H1 (cell line): ENCODE measurements around the gene NALF2. TPM values are rescaled to one million over a fixed set of nuclear protein-coding genes. Genes with fewer than 3 reads are reported as not detected.

Experiments used
- CTCF ChIA-PET: fragments of 300-600 bp; sonication (Branson Sonifier 250); formaldehyde crosslinking; loops from one replicate; lab custom pipeline; 2021; ENCODE audit not compliant: partially characterized antibody; lab: Charles Lee
- POLR2A ChIA-PET: fragments of 300-600 bp; sonication (Branson Sonifier 250); formaldehyde crosslinking; loops from one replicate; lab custom pipeline; 2021; ENCODE audit warnings: inconsistent platforms; ENCODE audit not compliant: partially characterized antibody; lab: Charles Lee
- DNase-seq, 2 experiments: peaks; one replicate each; pipeline versions ENCODE4 v3.0.0 to v3.0.0-alpha.2; 2010 to 2022; ENCODE audit warnings: low spot score in 2 of 2, low read depth in 1 of 2, mixed read lengths in 1 of 2
- FAIRE-seq: peaks from 2 replicates; lab custom pipeline; 2011; peaks lifted over from hg19 to GRCh38; lab: Jason Lieb, UNC
- H2AFZ ChIP-seq: 2 replicates; pipeline ENCODE4 v1.8.1; 2012; ENCODE audit warnings: low read length, inconsistent platforms
- H2AK5ac ChIP-seq: 2 replicates; pipeline ENCODE4 v1.6.1; 2013; ENCODE audit warnings: low read depth, low read length
- H2BK120ac ChIP-seq: replicated peaks from 2 replicates; pipeline ENCODE3; 2013; ENCODE audit warnings: low read depth, low read length, inconsistent platforms
- H2BK12ac ChIP-seq: 2 replicates; pipeline ENCODE4 v1.6.1; 2013; ENCODE audit warnings: low read depth, low read length
- H2BK15ac ChIP-seq: 2 replicates; pipeline ENCODE4 v1.6.1; 2013; ENCODE audit warnings: low read length
- H2BK20ac ChIP-seq: 2 replicates; pipeline ENCODE4 v1.6.1; 2013; ENCODE audit warnings: low read length
- H2BK5ac ChIP-seq: 2 replicates; pipeline ENCODE4 v1.6.1; 2013; ENCODE audit warnings: low read depth, low read length
- H3K14ac ChIP-seq: 2 replicates; pipeline ENCODE4 v1.6.1; 2013; ENCODE audit warnings: inconsistent platforms; ENCODE audit not compliant: insufficient read length
- H3K18ac ChIP-seq: 2 replicates; pipeline ENCODE4 v1.6.1; 2013; ENCODE audit warnings: low read length; ENCODE audit errors: extremely low read depth
- H3K23ac ChIP-seq: 2 replicates; pipeline ENCODE4 v1.6.1; 2013; ENCODE audit warnings: inconsistent platforms; ENCODE audit not compliant: insufficient read length
- H3K23me2 ChIP-seq: 2 replicates; pipeline ENCODE4 v1.6.1; 2013; ENCODE audit warnings: low read depth, low read length
- H3K27ac ChIP-seq: 2 replicates; pipeline ENCODE4 v1.6.1; 2011; ENCODE audit warnings: low read depth, low read length, inconsistent platforms
- H3K27me3 ChIP-seq, 4 experiments: replicated peaks in 1 of 4; 1 replicate in 1 of 4; 2 replicates in 3 of 4; pipeline versions ENCODE4 v1.6.1 to v1.8.1; 2011 to 2013; ENCODE audit warnings: low read length in 3 of 4, mild to moderate bottlenecking in 3 of 4, inconsistent platforms in 2 of 4, mixed read lengths in 2 of 4, moderate library complexity in 1 of 4; ENCODE audit not compliant: control insufficient read depth in 3 of 4, insufficient read depth in 3 of 4; ENCODE audit errors: extremely low read depth in 1 of 4
- H3K36me3 ChIP-seq, 4 experiments: 2 replicates each; pipeline versions ENCODE4 v1.6.1 to v1.8.1; 2011 to 2013; ENCODE audit warnings: mild to moderate bottlenecking in 4 of 4, low read length in 3 of 4, moderate library complexity in 2 of 4, control low read depth in 1 of 4, inconsistent platforms in 1 of 4; ENCODE audit not compliant: insufficient read depth in 4 of 4, control insufficient read depth in 2 of 4
- H3K4ac ChIP-seq: replicated peaks from 2 replicates; pipeline ENCODE3; 2013; ENCODE audit warnings: low read length, low read depth, mixed read lengths, inconsistent platforms; ENCODE audit not compliant: insufficient read length
- H3K4me1 ChIP-seq, 4 experiments: replicated peaks in 1 of 4; 1 replicate in 1 of 4; 2 replicates in 3 of 4; pipeline versions ENCODE4 v1.6.1 to v1.8.1; 2011 to 2013; ENCODE audit warnings: low read length in 3 of 4, inconsistent platforms in 2 of 4, mixed read lengths in 1 of 4; ENCODE audit not compliant: insufficient read depth in 4 of 4, control insufficient read depth in 3 of 4
- H3K4me2 ChIP-seq, 2 experiments: 2 replicates each; pipeline versions ENCODE4 v1.6.1 to v1.8.1; 2011 to 2013; ENCODE audit warnings: low read depth in 2 of 2, low read length in 2 of 2, control low read depth in 1 of 2, inconsistent platforms in 1 of 2, mild to moderate bottlenecking in 1 of 2; ENCODE audit not compliant: insufficient read depth in 1 of 2
- H3K4me3 ChIP-seq, 4 experiments: fragments of 200-600, 300-600 bp in 1 of 4; sonication (generic), shearing (Covaris generic), sonication (Bioruptor Twin) in 1 of 4; 2 replicates each; pipeline versions ENCODE4 v1.5.1 to v1.8.1; 2011 to 2016; ENCODE audit warnings: low read length in 4 of 4, low read depth in 3 of 4, control low read depth in 2 of 4, inconsistent platforms in 2 of 4, mild to moderate bottlenecking in 2 of 4, mixed read lengths in 1 of 4, moderate library complexity in 1 of 4; ENCODE audit not compliant: insufficient read depth in 2 of 4; ENCODE audit errors: extremely low read depth in 1 of 4
- H3K56ac ChIP-seq: replicated peaks from 2 replicates; pipeline ENCODE3; 2013; ENCODE audit warnings: low read depth, mild to moderate bottlenecking, mixed read lengths, low read length, inconsistent platforms; ENCODE audit not compliant: insufficient read length
- H3K79me1 ChIP-seq: 2 replicates; pipeline ENCODE4 v1.6.1; 2013; ENCODE audit warnings: low read depth, low read length, control low read depth
- H3K79me2 ChIP-seq, 2 experiments: 2 replicates each; pipeline versions ENCODE4 v1.6.1 to v1.8.1; 2012 to 2013; ENCODE audit warnings: low read length in 2 of 2, mild to moderate bottlenecking in 2 of 2, inconsistent platforms in 1 of 2; ENCODE audit not compliant: insufficient read depth in 2 of 2, control insufficient read depth in 1 of 2
- H3K9ac ChIP-seq, 4 experiments: replicated peaks in 1 of 4; 1 replicate in 1 of 4; 2 replicates in 3 of 4; pipeline versions ENCODE4 v1.6.1 to v1.8.1; 2011 to 2013; ENCODE audit warnings: low read depth in 3 of 4, low read length in 3 of 4, control low read depth in 2 of 4, mild to moderate bottlenecking in 2 of 4, moderate library complexity in 2 of 4, inconsistent platforms in 1 of 4; ENCODE audit errors: extremely low read depth in 1 of 4
- H3K9me3 ChIP-seq, 2 experiments: 2 replicates each; pipeline versions ENCODE4 v1.6.1 to v1.8.1; 2012 to 2013; ENCODE audit warnings: mild to moderate bottlenecking in 2 of 2, moderate library complexity in 2 of 2, control low read depth in 1 of 2, inconsistent platforms in 1 of 2, low read depth in 1 of 2, low read length in 1 of 2, mixed read lengths in 1 of 2; ENCODE audit not compliant: insufficient read depth in 2 of 2
- H4K20me1 ChIP-seq, 2 experiments: replicated peaks in 1 of 2; 2 replicates each; pipeline versions ENCODE3 to v1.8.1; 2011 to 2013; ENCODE audit warnings: inconsistent platforms in 2 of 2, low read length in 2 of 2, mild to moderate bottlenecking in 1 of 2; ENCODE audit not compliant: insufficient read depth in 2 of 2, control insufficient read depth in 1 of 2
- H4K5ac ChIP-seq: 2 replicates; pipeline ENCODE4 v1.6.1; 2013; ENCODE audit warnings: low read length, low read depth, mixed read lengths, inconsistent platforms; ENCODE audit not compliant: insufficient read length
- H4K8ac ChIP-seq: 2 replicates; pipeline ENCODE4 v1.8.0; 2013; ENCODE audit warnings: mild to moderate bottlenecking, moderate library complexity, low read length, inconsistent platforms; ENCODE audit not compliant: insufficient read depth; ENCODE audit errors: extremely low read depth
- H4K91ac ChIP-seq: replicated peaks from 2 replicates; pipeline ENCODE3; 2013; ENCODE audit warnings: low read length, mixed read lengths, inconsistent platforms; ENCODE audit not compliant: insufficient read length
- CTCF ChIP-seq, 3 experiments: IDR thresholded peaks; 1 replicate in 2 of 3; 2 replicates in 1 of 3; pipeline versions ENCODE4 v1.5.1 to v1.6.1; 2011; ENCODE audit warnings: low read length in 3 of 3, mild to moderate bottlenecking in 3 of 3, inconsistent platforms in 2 of 3, low read depth in 1 of 3, moderate library complexity in 1 of 3; ENCODE audit not compliant: insufficient read depth in 1 of 3; ENCODE audit errors: control extremely low read depth in 1 of 3
- MAFK ChIP-seq: IDR thresholded peaks from 2 replicates; pipeline ENCODE4 v1.6.1; 2012; ENCODE audit warnings: low read depth, mild to moderate bottlenecking, improper control_type of control experiment, low read length
- RXRA ChIP-seq: IDR thresholded peaks from 2 replicates; pipeline ENCODE4 v1.6.1; 2011; ENCODE audit warnings: low read depth, mild to moderate bottlenecking, low read length, moderate library complexity; ENCODE audit not compliant: insufficient read depth
- YY1 ChIP-seq: IDR thresholded peaks from 2 replicates; pipeline ENCODE4 v1.6.1; 2011; ENCODE audit warnings: low read depth, mild to moderate bottlenecking, low read length
- WGBS, 2 experiments: shearing (Covaris generic) in 1 of 2; methylation state at CpG; one replicate each; pipeline versions ENCODE4 v1.1.6 to v1.1.7; 2013 to 2015; ENCODE audit warnings: low lambda C conversion rate in 2 of 2, mixed read lengths in 2 of 2, inconsistent platforms in 1 of 2, low coverage in 1 of 2, missing lambda C conversion rate in 1 of 2; ENCODE audit not compliant: insufficient replicate concordance in 2 of 2, insufficient coverage in 1 of 2, insufficient read length in 1 of 2; ENCODE audit errors: extremely low coverage in 1 of 2, missing lambda C conversion rate in 1 of 2; 5-methylcytosine and 5-hydroxymethylcytosine counted together
- polyA plus RNA-seq, 7 experiments: library from polyadenylated mRNA; depleted of rRNA in 3 of 7; stranded (reverse) in 5 of 7; unstranded in 2 of 7; fragments of >200 nt in 5 of 7; fragments of 200-250 nt in 2 of 7; gene quantifications; 1 replicate in 5 of 7; 2 replicates in 1 of 7; 4 replicates in 1 of 7; pipeline versions ENCODE4 v1.2.1 to v1.2.3, GENCODE V29; 2011 to 2013; ENCODE audit warnings: missing spikeins in 2 of 7, mixed read lengths in 2 of 7
- total RNA-seq: library from RNA; stranded (reverse); fragmentation: NEBNext Ultra II Directional; extraction: Animal tissue kit (Norgen Biotek cat#: 25700); gene quantifications from 2 replicates; pipeline ENCODE4 v1.2.1, GENCODE V29; 2021

The NALF2 gene
- total and polyA plus RNA-seq, 2 of the 8 experiments (the other 6 are each of a cell fraction or from before 2014, with no cell fraction given) = 7.5 to 15.6 TPM

- Histone ChIP-seq H2BK20ac (no peak overlapping the region), H3K23me2 (peaks cover 8% of the 10 kb centered on the region; the same call in 1 of the 2 replicates), H3K4me3 (no peak overlapping the region), H2BK5ac (no peak overlapping the region), H4K91ac (no peak overlapping the region), H3K79me2 (peaks cover 0 to 12% of the 10 kb centered on the region in 2 experiments; a peak in 1 of 4 replicates), H2BK120ac (no peak overlapping the region), H3K23ac (no peak overlapping the region), H3K27me3 (peaks cover 0 to 11% (median 4%) of the 10 kb centered on the region in 4 experiments; a peak in 5 of 7 replicates), H4K8ac (no peak overlapping the region), H3K9ac (no peak overlapping the region), H3K9me3 (no peaks in the 10 kb centered on the region), H3K56ac (no peak overlapping the region), H2AK5ac (no peak overlapping the region), H2BK15ac (no peak overlapping the region), H3K4ac (no peak overlapping the region), H3K36me3 (0 out of 8 replicates have a peak, but pooled peaks cover 0 to 4% (median 0%) of the 10 kb centered on the region in 4 experiments), H2AFZ (no peak overlapping the region), H4K20me1 (peaks cover 9 to 23% of the 10 kb centered on the region in 2 experiments), H4K5ac (no peak overlapping the region), H3K79me1 (no peaks in the 10 kb centered on the region), H3K14ac (no peak overlapping the region), H3K18ac (no peak overlapping the region)
- DNase-seq (no peak), FAIRE-seq (no peak)
- WGBS, 2 experiments = 94% methylated on average over 7 of the region's 7 CpGs; no CpG with 5 or more reads in 1 of the 2 experiments
- ChIA-PET POLR2A (no interaction called here), CTCF (interaction anchor here (0.6 to 2.1 kb wide), 3 partner anchors 10 to 729 kb away, joined by 3 to 5 read pairs (median 3); no protein-coding TSS in a partner anchor)
- TF ChIP-seq MAFK (no peak), YY1 (no peak), RXRA (no peak), CTCF (IDR thresholded peaks at IDR 0.05; ENCODE audit: control extremely low read depth in 1 of 3, insufficient read depth in 1 of 3, low read depth in 1 of 3, low read length in 3 of 3) (no peak)
- TF ChIP-seq, all 59 proteins: peak for 0
- Histone ChIP-seq H3K27ac (no peak overlapping the region), H3K4me1 (peaks cover 0 to 12% (median 4%) of the 10 kb centered on the region in 4 experiments; a peak in 6 of 7 replicates), H2BK12ac (no peak overlapping the region), H3K4me2 (peak overlapping the region; percentile 73 to 96; a peak in 2 of 4 replicates)
These were observed 3.3 kb downstream of the NALF2 start for GRCh38 chrX:69507500-69507789.
